Osteocyte (in vitro differentiated cells): Measurements from ENCODE around the gene FAIM. TPM values are rescaled to one million over a fixed set of nuclear protein-coding genes. Genes with fewer than 3 reads are reported as not detected.

Experiments
- DNase-seq: peaks from one replicate; pipeline ENCODE4 v3.0.0; 2021; ENCODE audit warnings: mixed read lengths; ENCODE audit not compliant: unreplicated experiment; ENCODE audit errors: extremely low spot score
- H3K27ac Mint-ChIP-seq: one replicate; pipeline ENCODE4 v1.8.0; 2021; ENCODE audit warnings: mild to moderate bottlenecking, mixed read lengths; ENCODE audit not compliant: unreplicated experiment
- H3K27me3 Mint-ChIP-seq: one replicate; pipeline ENCODE4 v1.8.0; 2021; ENCODE audit warnings: mixed read lengths; ENCODE audit not compliant: unreplicated experiment
- H3K36me3 Mint-ChIP-seq: one replicate; pipeline ENCODE4 v1.8.0; 2021; ENCODE audit warnings: mixed read lengths; ENCODE audit not compliant: unreplicated experiment
- H3K4me1 Mint-ChIP-seq: one replicate; pipeline ENCODE4 v1.8.0; 2021; ENCODE audit warnings: mixed read lengths; ENCODE audit not compliant: unreplicated experiment
- H3K4me3 Mint-ChIP-seq: one replicate; pipeline ENCODE4 v1.8.0; 2021; ENCODE audit warnings: mild to moderate bottlenecking, moderate library complexity, mixed read lengths; ENCODE audit not compliant: unreplicated experiment
- H3K9me3 Mint-ChIP-seq: one replicate; pipeline ENCODE4 v1.8.0; 2021; ENCODE audit warnings: mixed read lengths; ENCODE audit not compliant: unreplicated experiment
- total RNA-seq: library from RNA; stranded (reverse); gene quantifications from 2 replicates; pipeline ENCODE4 v1.2.1, GENCODE V29; 2021
- TF ChIP-seq, protein P1 (sequence below): fragments of 200-600 bp; sonication (generic); IDR thresholded peaks from 2 replicates; pipeline ENCODE4 v1.5.0; 2021; ENCODE audit warnings: antibody characterized with exemption, mild to moderate bottlenecking, moderate library complexity

The FAIM gene
- total RNA-seq, 1 donor from 2014 or later: 8.5 TPM

DNA sequence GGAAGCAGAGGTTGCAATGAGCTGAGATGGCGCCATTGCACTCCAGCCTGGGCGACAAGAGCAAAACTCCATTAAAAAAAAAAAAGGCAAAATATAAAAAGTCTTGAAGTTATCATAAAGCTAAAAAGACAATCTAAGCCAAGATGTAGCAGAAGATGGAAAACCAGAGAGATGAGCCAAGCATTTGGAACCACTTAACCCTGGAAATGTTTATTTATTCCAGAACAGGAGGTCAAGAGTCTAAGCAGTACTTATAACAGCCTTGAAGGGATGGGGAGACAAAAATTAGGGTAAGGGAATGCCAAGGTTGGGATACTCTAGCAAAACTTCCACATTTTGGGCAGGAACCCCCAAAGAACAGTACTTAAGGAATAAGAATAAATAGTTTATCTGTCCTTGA is 30.1 kb downstream of the FAIM start:
- Mint-ChIP-seq H3K27ac (no peak overlapping the region), H3K4me1 (peaks cover 6% of the 10 kb centered on the region), H3K9me3 (peaks cover 29% of the 10 kb centered on the region), H3K4me3 (no peak overlapping the region), H3K27me3 (no peaks in the 10 kb centered on the region), H3K36me3 (peaks cover 7% of the 10 kb centered on the region)
- TF ChIP-seq, protein P1, sequence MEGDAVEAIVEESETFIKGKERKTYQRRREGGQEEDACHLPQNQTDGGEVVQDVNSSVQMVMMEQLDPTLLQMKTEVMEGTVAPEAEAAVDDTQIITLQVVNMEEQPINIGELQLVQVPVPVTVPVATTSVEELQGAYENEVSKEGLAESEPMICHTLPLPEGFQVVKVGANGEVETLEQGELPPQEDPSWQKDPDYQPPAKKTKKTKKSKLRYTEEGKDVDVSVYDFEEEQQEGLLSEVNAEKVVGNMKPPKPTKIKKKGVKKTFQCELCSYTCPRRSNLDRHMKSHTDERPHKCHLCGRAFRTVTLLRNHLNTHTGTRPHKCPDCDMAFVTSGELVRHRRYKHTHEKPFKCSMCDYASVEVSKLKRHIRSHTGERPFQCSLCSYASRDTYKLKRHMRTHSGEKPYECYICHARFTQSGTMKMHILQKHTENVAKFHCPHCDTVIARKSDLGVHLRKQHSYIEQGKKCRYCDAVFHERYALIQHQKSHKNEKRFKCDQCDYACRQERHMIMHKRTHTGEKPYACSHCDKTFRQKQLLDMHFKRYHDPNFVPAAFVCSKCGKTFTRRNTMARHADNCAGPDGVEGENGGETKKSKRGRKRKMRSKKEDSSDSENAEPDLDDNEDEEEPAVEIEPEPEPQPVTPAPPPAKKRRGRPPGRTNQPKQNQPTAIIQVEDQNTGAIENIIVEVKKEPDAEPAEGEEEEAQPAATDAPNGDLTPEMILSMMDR: no peak
- DNase-seq: no peak

GRCh38 chr3:138640537-138640936 is 32.0 kb downstream of the FAIM start:
- no peak for DNase-seq
- peaks cover 15% of the 10 kb centered on the region for H3K36me3 Mint-ChIP-seq
- H3K4me3 Mint-ChIP-seq: no peak overlapping the region
- no peak overlapping the region for H3K27ac Mint-ChIP-seq
- H3K4me1 Mint-ChIP-seq: peaks cover 6% of the 10 kb centered on the region
- H3K27me3 Mint-ChIP-seq: no peaks in the 10 kb centered on the region
- TF ChIP-seq, protein P1: no peak
- H3K9me3 Mint-ChIP-seq: peaks cover 33% of the 10 kb centered on the region

DNA sequence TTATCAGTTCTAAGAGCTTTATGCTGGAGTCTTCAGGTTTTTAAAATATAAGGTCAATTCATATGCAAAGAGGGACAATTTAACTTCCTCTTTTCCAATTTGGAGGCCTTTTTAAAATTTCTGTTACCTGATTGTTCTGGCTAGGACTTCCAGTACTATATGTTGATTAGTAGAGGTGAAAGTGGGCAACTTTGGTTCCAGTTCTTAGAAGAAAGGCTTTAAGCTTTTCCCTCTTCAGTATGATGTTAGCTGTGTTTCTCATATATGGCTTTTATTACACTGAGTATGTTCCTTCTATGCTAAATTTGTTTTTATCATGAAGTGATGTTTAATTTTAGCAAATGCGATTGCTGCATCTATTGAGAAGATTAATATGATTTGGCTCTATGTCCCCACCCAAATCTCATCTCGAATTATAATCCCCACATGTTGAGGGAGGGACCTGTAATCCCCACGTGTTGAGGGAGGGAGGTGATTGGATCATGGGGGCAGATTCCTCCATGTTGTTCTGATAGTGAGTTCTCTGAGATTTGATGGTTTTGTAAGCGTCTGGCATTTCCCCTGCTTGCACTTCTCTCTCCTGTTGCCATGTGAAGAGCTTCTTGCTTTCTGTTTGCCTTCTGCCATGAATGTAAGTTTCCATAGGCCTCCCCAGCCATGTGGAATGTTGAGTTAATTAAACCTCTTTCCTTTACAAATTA is 33.8 kb downstream of the FAIM start:
- Mint-ChIP-seq H3K36me3 (peaks cover 19% of the 10 kb centered on the region), H3K27me3 (no peaks in the 10 kb centered on the region), H3K27ac (no peak overlapping the region), H3K9me3 (peaks cover 43% of the 10 kb centered on the region), H3K4me1 (peaks cover 6% of the 10 kb centered on the region), H3K4me3 (no peak overlapping the region)
- DNase-seq: no peak
- TF ChIP-seq, protein P1: no peak

- TF ChIP-seq, protein P1: no peak
- DNase-seq: no peak
- H3K4me3 Mint-ChIP-seq: no peak overlapping the region
- no peaks in the 10 kb centered on the region for H3K27me3 Mint-ChIP-seq
- no peak overlapping the region for H3K27ac Mint-ChIP-seq
- H3K4me1 Mint-ChIP-seq: peaks cover 5% of the 10 kb centered on the region
- H3K9me3 Mint-ChIP-seq: peaks cover 38% of the 10 kb centered on the region
- H3K36me3 Mint-ChIP-seq: peaks cover 22% of the 10 kb centered on the region
Measured at GRCh38 chr3:138642927-138643253, 34.3 kb downstream of the FAIM start.

GRCh38 chr3:138646008-138646407 is 37.4 kb downstream of the FAIM start:
- H3K9me3 Mint-ChIP-seq: peaks cover 41% of the 10 kb centered on the region
- no peak overlapping the region for H3K27ac Mint-ChIP-seq
- no peak overlapping the region for H3K4me3 Mint-ChIP-seq
- H3K36me3 Mint-ChIP-seq: peaks cover 44% of the 10 kb centered on the region
- no peaks in the 10 kb centered on the region for H3K4me1 Mint-ChIP-seq
- H3K27me3 Mint-ChIP-seq: no peaks in the 10 kb centered on the region
- TF ChIP-seq, protein P1: no peak
- no peak for DNase-seq
